HL-60 (cell line): Measurements from ENCODE around the gene HACD2.

ENCODE experiments used
- DNase-seq, 2 experiments: peaks; one replicate each; pipeline ENCODE4 v3.0.0-alpha.2; 2010 to 2020; ENCODE audit warnings: low read depth in 1 of 2, low spot score in 1 of 2
- H3K27ac ChIP-seq: fragments of 250-450 bp; sonication (Bioruptor Pico); replicated peaks from 2 replicates; pipeline ENCODE4 v1.5.1; 2020; ENCODE audit warnings: mild to moderate bottlenecking, moderate library complexity
- H3K27me3 ChIP-seq: fragments of 250-450 bp; sonication (Bioruptor Pico); 2 replicates; pipeline ENCODE4 v1.5.1; 2021; ENCODE audit warnings: mild to moderate bottlenecking, moderate library complexity; ENCODE audit not compliant: insufficient read depth, poor library complexity, severe bottlenecking
- H3K4me3 ChIP-seq: replicated peaks from 2 replicates; pipeline ENCODE4 v1.5.1; 2011; ENCODE audit warnings: mild to moderate bottlenecking, control low read depth, low read length; ENCODE audit not compliant: insufficient read depth
- GABPA ChIP-seq: IDR thresholded peaks from 2 replicates; pipeline ENCODE4 v1.6.1; 2012; ENCODE audit warnings: low read depth
- POLR2AphosphoS5 ChIP-seq: IDR thresholded peaks from 2 replicates; pipeline ENCODE4 v1.6.1; 2012; ENCODE audit warnings: low read depth
- SPI1 ChIP-seq: IDR thresholded peaks from 2 replicates; pipeline ENCODE4 v1.6.1; 2012; ENCODE audit warnings: low read depth, mild to moderate bottlenecking, borderline replicate concordance
- TF ChIP-seq, protein P1 (sequence below): IDR thresholded peaks from 2 replicates; pipeline ENCODE4 v1.6.1; 2012; ENCODE audit warnings: low read depth; ENCODE audit not compliant: insufficient replicate concordance
- TF ChIP-seq, protein P2 (sequence below): IDR thresholded peaks from one replicate; pipeline ENCODE4 v1.5.1; 2011; ENCODE audit warnings: low read length, control low read depth, inconsistent platforms; ENCODE audit not compliant: insufficient read depth

Gene HACD2

DNA sequence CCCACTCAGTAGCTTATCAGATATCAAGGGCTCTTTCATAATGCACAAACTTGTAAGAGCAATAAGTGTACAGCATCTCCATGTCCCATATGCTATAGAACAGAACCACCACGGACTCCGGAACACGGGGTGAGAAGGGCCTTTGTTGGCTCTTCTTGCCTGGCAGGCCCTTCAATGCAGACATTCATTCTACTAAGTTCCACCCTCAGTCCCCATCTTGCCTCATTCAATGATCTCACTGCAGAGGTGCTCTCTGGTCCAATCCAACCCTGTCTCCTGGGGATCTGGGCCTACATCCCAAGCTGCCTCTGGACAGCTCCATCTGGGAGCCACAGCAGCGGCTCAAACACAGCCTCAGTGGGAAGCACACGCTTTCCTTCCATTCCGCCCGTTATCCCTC is 16.8 kb downstream of the HACD2 start:
- Histone ChIP-seq H3K27ac (no peak overlapping the region), H3K4me3 (no peak overlapping the region), H3K27me3 (no peaks in the 10 kb centered on the region)
- TF ChIP-seq GABPA: no peak
- TF ChIP-seq, protein P1, sequence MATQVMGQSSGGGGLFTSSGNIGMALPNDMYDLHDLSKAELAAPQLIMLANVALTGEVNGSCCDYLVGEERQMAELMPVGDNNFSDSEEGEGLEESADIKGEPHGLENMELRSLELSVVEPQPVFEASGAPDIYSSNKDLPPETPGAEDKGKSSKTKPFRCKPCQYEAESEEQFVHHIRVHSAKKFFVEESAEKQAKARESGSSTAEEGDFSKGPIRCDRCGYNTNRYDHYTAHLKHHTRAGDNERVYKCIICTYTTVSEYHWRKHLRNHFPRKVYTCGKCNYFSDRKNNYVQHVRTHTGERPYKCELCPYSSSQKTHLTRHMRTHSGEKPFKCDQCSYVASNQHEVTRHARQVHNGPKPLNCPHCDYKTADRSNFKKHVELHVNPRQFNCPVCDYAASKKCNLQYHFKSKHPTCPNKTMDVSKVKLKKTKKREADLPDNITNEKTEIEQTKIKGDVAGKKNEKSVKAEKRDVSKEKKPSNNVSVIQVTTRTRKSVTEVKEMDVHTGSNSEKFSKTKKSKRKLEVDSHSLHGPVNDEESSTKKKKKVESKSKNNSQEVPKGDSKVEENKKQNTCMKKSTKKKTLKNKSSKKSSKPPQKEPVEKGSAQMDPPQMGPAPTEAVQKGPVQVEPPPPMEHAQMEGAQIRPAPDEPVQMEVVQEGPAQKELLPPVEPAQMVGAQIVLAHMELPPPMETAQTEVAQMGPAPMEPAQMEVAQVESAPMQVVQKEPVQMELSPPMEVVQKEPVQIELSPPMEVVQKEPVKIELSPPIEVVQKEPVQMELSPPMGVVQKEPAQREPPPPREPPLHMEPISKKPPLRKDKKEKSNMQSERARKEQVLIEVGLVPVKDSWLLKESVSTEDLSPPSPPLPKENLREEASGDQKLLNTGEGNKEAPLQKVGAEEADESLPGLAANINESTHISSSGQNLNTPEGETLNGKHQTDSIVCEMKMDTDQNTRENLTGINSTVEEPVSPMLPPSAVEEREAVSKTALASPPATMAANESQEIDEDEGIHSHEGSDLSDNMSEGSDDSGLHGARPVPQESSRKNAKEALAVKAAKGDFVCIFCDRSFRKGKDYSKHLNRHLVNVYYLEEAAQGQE: no peak
- TF ChIP-seq SPI1: no peak
- TF ChIP-seq, protein P2, sequence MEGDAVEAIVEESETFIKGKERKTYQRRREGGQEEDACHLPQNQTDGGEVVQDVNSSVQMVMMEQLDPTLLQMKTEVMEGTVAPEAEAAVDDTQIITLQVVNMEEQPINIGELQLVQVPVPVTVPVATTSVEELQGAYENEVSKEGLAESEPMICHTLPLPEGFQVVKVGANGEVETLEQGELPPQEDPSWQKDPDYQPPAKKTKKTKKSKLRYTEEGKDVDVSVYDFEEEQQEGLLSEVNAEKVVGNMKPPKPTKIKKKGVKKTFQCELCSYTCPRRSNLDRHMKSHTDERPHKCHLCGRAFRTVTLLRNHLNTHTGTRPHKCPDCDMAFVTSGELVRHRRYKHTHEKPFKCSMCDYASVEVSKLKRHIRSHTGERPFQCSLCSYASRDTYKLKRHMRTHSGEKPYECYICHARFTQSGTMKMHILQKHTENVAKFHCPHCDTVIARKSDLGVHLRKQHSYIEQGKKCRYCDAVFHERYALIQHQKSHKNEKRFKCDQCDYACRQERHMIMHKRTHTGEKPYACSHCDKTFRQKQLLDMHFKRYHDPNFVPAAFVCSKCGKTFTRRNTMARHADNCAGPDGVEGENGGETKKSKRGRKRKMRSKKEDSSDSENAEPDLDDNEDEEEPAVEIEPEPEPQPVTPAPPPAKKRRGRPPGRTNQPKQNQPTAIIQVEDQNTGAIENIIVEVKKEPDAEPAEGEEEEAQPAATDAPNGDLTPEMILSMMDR: no peak
- no peak for DNase-seq

DNA sequence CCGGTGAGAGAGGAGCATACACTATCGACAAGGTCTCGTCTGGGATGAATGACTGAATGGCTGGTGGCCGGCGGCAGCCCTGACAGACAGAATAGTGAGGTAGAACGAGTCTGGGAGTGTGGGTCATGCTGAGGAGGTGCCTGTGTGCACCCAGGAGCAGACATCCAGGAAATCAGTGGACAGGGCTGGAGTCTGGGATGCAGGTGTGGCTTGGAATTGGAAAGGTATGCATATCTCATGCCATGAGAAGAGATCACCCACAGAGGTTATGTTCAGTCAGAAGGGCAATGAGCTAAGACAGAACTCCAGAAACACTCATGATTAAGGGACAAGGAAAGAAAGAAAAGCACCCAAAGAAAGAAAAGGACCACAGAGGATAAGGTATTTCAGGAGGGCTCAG is 20.8 kb downstream of the HACD2 start:
- no peak overlapping the region for H3K27ac ChIP-seq
- DNase-seq: no peak
- no peaks in the 10 kb centered on the region for H3K27me3 ChIP-seq
- no peak overlapping the region for H3K4me3 ChIP-seq
- TF ChIP-seq SPI1 (no peak), POLR2AphosphoS5 (no peak), GABPA (no peak)
- TF ChIP-seq, protein P1: no peak
- TF ChIP-seq, protein P2: no peak

DNA sequence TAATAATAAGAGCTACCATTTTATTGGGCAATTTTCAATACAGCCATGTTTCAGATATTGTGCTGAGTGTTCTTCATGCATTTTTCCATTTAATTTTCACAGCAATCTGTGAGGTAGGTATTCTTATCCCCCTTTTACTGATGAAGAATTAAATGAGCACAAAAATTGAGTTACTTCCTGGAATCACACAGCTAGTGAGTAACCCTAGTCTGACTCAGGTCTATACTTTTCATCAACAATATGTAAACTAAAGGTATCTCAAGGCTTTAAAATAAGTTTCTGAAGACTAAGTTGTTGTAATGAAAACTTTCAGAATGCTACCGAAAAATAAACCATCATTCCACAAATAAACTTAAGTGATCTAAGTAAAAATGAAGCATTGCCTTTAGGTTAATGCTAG is 22.3 kb downstream of the HACD2 start:
- no peaks in the 10 kb centered on the region for H3K27me3 ChIP-seq
- DNase-seq: no peak

More for the DNA sequence above, 22.3 kb downstream of the HACD2 start:
- no peak overlapping the region for H3K27ac ChIP-seq
- H3K4me3 ChIP-seq: no peak overlapping the region
- TF ChIP-seq, protein P2: no peak
- TF ChIP-seq, protein P1: no peak
- TF ChIP-seq GABPA (no peak), SPI1 (no peak), POLR2AphosphoS5 (no peak)
